Measurements from ENCODE around the gene TGFBRAP1. TPM values are rescaled to one million over a fixed set of nuclear protein-coding genes. Genes with fewer than 3 reads are reported as not detected.

The TGFBRAP1 gene
- total RNA-seq, 6 donors from 2014 or later, result 18.6 to 25.7 (median 20.8) TPM

- WGBS, 2 donors, result 92 to 94% methylated on average over 4 of the region's 4 CpGs
- DNase-seq, result no peak
- Histone ChIP-seq H3K27ac (no peak overlapping the region), H3K36me3 (peaks cover 7 to 94% (median 60%) of the 10 kb centered on the region in 4 donors), H3K27me3 (no peaks in the 10 kb centered on the region), H3K9me3 (no peaks in the 10 kb centered on the region), H3K4me1 (no peaks in the 10 kb centered on the region), H3K4me3 (no peak overlapping the region)
- TF ChIP-seq POLR2A (IDR thresholded peaks at IDR 0.05), result no peak
- TF ChIP-seq EP300 (IDR thresholded peaks at IDR 0.05), result no peak
- no peak for TF ChIP-seq POLR2AphosphoS5 (IDR thresholded peaks at IDR 0.05)
- TF ChIP-seq CTCF (IDR thresholded peaks at IDR 0.05), result no peak
- ATAC-seq (ENCODE audit: low FRiP score in 2 of 2), result no peak
Observed at GRCh38 chr2:105283532-105283931, 46.0 kb downstream of the TGFBRAP1 start.

GRCh38 chr2:105280281-105280680 is 49.3 kb downstream of the TGFBRAP1 start:
- DNase-seq (no peak), ATAC-seq (ENCODE audit: low FRiP score in 2 of 2) (no peak)
- Histone ChIP-seq H3K4me1 (no peaks in the 10 kb centered on the region), H3K27me3 (no peaks in the 10 kb centered on the region), H3K27ac (no peak overlapping the region), H3K36me3 (peaks cover 11 to 96% (median 65%) of the 10 kb centered on the region in 4 donors), H3K4me3 (no peak overlapping the region), H3K9me3 (no peaks in the 10 kb centered on the region)
- TF ChIP-seq POLR2A (IDR thresholded peaks at IDR 0.05) (no peak), CTCF (IDR thresholded peaks at IDR 0.05) (no peak), POLR2AphosphoS5 (IDR thresholded peaks at IDR 0.05) (no peak), EP300 (IDR thresholded peaks at IDR 0.05) (no peak)
- 82 to 90% methylated on average over 8 to 10 of the region's 10 CpGs for WGBS, 2 donors

- Histone ChIP-seq H3K4me3 (no peak overlapping the region), H3K27me3 (no peaks in the 10 kb centered on the region), H3K36me3 (peaks cover 12 to 96% (median 70%) of the 10 kb centered on the region in 4 donors), H3K4me1 (no peaks in the 10 kb centered on the region), H3K27ac (no peak overlapping the region), H3K9me3 (no peaks in the 10 kb centered on the region)
- 100% methylated on average over 1 of the region's 1 CpG for WGBS, 2 donors
- TF ChIP-seq EP300 (IDR thresholded peaks at IDR 0.05) (no peak), POLR2AphosphoS5 (IDR thresholded peaks at IDR 0.05) (no peak), CTCF (IDR thresholded peaks at IDR 0.05) (no peak), POLR2A (IDR thresholded peaks at IDR 0.05) (no peak)
- ATAC-seq (ENCODE audit: low FRiP score in 2 of 2), result no peak
- DNase-seq, result no peak
Observed at GRCh38 chr2:105279126-105279525, 50.4 kb downstream of the TGFBRAP1 start.

GRCh38 chr2:105278654-105279053 is 50.9 kb downstream of the TGFBRAP1 start:
- no peak for DNase-seq
- TF ChIP-seq CTCF (IDR thresholded peaks at IDR 0.05) (no peak), POLR2AphosphoS5 (IDR thresholded peaks at IDR 0.05) (no peak), EP300 (IDR thresholded peaks at IDR 0.05) (no peak)
- Histone ChIP-seq H3K4me3 (no peak overlapping the region), H3K27me3 (no peaks in the 10 kb centered on the region), H3K9me3 (no peaks in the 10 kb centered on the region), H3K36me3 (peaks cover 15 to 96% (median 69%) of the 10 kb centered on the region in 4 donors), H3K27ac (no peak overlapping the region), H3K4me1 (no peaks in the 10 kb centered on the region)
- no peak for ATAC-seq (ENCODE audit: low FRiP score in 2 of 2)
- 72% methylated on average over 5 of the region's 5 CpGs for WGBS, 2 donors

GRCh38 chr2:105274046-105274445 is 55.5 kb downstream of the TGFBRAP1 start:
- no peaks in the 10 kb centered on the region for H3K4me1 ChIP-seq
- no peak for DNase-seq
- no peak for ATAC-seq (ENCODE audit: low FRiP score in 2 of 2)

More at GRCh38 chr2:105274046-105274445, 55.5 kb downstream of the TGFBRAP1 start:
- TF ChIP-seq CTCF (IDR thresholded peaks at IDR 0.05) (no peak), POLR2A (IDR thresholded peaks at IDR 0.05) (no peak), POLR2AphosphoS5 (IDR thresholded peaks at IDR 0.05) (no peak), EP300 (IDR thresholded peaks at IDR 0.05) (no peak)
- 71 to 73% methylated on average over 4 of the region's 4 CpGs for WGBS, 2 donors
- peaks cover 23 to 98% (median 73%) of the 10 kb centered on the region in 4 donors for H3K36me3 ChIP-seq
- H3K9me3 ChIP-seq, result no peaks in the 10 kb centered on the region
- H3K27me3 ChIP-seq, result no peaks in the 10 kb centered on the region
- H3K4me3 ChIP-seq, result no peak overlapping the region
- no peak overlapping the region for H3K27ac ChIP-seq
